Naive thymus-derived CD4-positive, alpha-beta T cell (primary cell): ENCODE measurements around the gene TPM2. TPM values are rescaled to one million over a fixed set of nuclear protein-coding genes. Genes with fewer than 3 reads are reported as not detected.

Source experiments
- microRNA-seq: library from miRNA; unstranded; fragments of <30 nt; microRNA quantifications from one replicate; pipeline ENCODE4 v1.2.0, GENCODE V29; 2022; ENCODE audit warnings: borderline microRNAs expressed
- polyA plus RNA-seq, 2 donors: library from polyadenylated mRNA; unstranded; fragments of 300-500 nt; fragmentation: Illumina TruSeq; gene quantifications; one replicate each; pipeline ENCODE4 v1.2.3, GENCODE V29; 2021
- total RNA-seq, 6 experiments: library from RNA in 5 of 6; stranded (reverse) in 5 of 6; gene quantifications; 1 replicate in 5 of 6; 2 replicates in 1 of 6; pipeline ENCODE4 v1.2.3 and lab custom pipeline; 2021 to 2026

The TPM2 gene
- total and polyA plus RNA-seq, 7 experiments from 2014 or later, result 0.87 to 136 (median 40.0) TPM; not detected in 1

Small RNAs within 50 kb of the gene (microRNA-seq; reads per million reads assigned to microRNA genes)
- gene MIR6852, result not detected
- gene MIR6853, result not detected

Other genes with a start within 250 kb of the TPM2 start
- 1 to 10 TPM; 3.1 to 8.3 (median 5.4) TPM for gene RUSC2, start 199.8 kb downstream of the TPM2 start, total RNA-seq
- gene RUSC2, start 199.8 kb downstream of the TPM2 start, polyA plus RNA-seq, result under 1 TPM; 0.18 to 0.92 TPM
- 10 to 100 TPM; 25.4 to 45.5 (median 39.2) TPM for gene TESK1, start 84.7 kb downstream of the TPM2 start, total RNA-seq
- 1 to 10 TPM; 3.5 to 7.1 TPM for gene TESK1, start 84.7 kb downstream of the TPM2 start, polyA plus RNA-seq
- gene CD72, start 71.5 kb downstream of the TPM2 start, total RNA-seq, result 10 to 100 TPM in 1 of 5 experiments, 1 to 10 TPM in 4; 2.7 to 12.1 (median 6.8) TPM
- under 1 TPM; 0.40 to 0.87 TPM for gene CD72, start 71.5 kb downstream of the TPM2 start, polyA plus RNA-seq
- 100 to 1,000 TPM in 1 of 5 experiments, 10 to 100 TPM in 4; 16.9 to 225 (median 45.6) TPM for gene SIT1, start 39.0 kb downstream of the TPM2 start, total RNA-seq
- gene SIT1, start 39.0 kb downstream of the TPM2 start, polyA plus RNA-seq, result 100 to 1,000 TPM in 1 of 2 donors, 10 to 100 TPM in 1; 97.4 to 162 TPM
- over 10,000 TPM in 1 of 5 experiments, 1,000 to 10,000 TPM in 4; 5,750 to 11,273 (median 9,225) TPM for gene RMRP, start 31.9 kb downstream of the TPM2 start, total RNA-seq
- 10 to 100 TPM in 1 of 2 donors, not detected in 1; 49.2 TPM for gene RMRP, start 31.9 kb downstream of the TPM2 start, polyA plus RNA-seq
- 10 to 100 TPM; 12.0 to 37.4 (median 16.4) TPM for gene CCDC107, start 31.6 kb downstream of the TPM2 start, total RNA-seq
- gene CCDC107, start 31.6 kb downstream of the TPM2 start, polyA plus RNA-seq, result 10 to 100 TPM; 49.1 to 65.7 TPM
- gene ARHGEF39, start 24.7 kb downstream of the TPM2 start, total RNA-seq, result 10 to 100 TPM in 1 of 5 experiments, 1 to 10 TPM in 1, under 1 TPM in 1, not detected in 2; 0.11 to 10.4 (median 1.0) TPM
- under 1 TPM; 0.12 to 0.44 TPM for gene ARHGEF39, start 24.7 kb downstream of the TPM2 start, polyA plus RNA-seq
- under 1 TPM in 1 of 5 experiments, not detected in 4; 0.36 TPM for gene CA9, start 16.0 kb downstream of the TPM2 start, total RNA-seq
- gene CA9, start 16.0 kb downstream of the TPM2 start, polyA plus RNA-seq, result not detected
- gene TLN1, start 42.3 kb upstream of the TPM2 start, total RNA-seq, result 100 to 1,000 TPM; 191 to 369 (median 241) TPM
- 100 to 1,000 TPM in 1 of 2 donors, 10 to 100 TPM in 1; 33.8 to 112 TPM for gene TLN1, start 42.3 kb upstream of the TPM2 start, polyA plus RNA-seq
- 10 to 100 TPM; 13.4 to 22.1 (median 20.9) TPM for gene CREB3, start 42.7 kb upstream of the TPM2 start, total RNA-seq
- gene CREB3, start 42.7 kb upstream of the TPM2 start, polyA plus RNA-seq, result 10 to 100 TPM; 33.2 to 40.2 TPM
- gene GBA2, start 59.3 kb upstream of the TPM2 start, total RNA-seq, result 10 to 100 TPM; 22.7 to 55.4 (median 49.9) TPM
- gene GBA2, start 59.3 kb upstream of the TPM2 start, polyA plus RNA-seq, result 10 to 100 TPM; 18.0 to 24.3 TPM
- gene RGP1, start 59.4 kb upstream of the TPM2 start, total RNA-seq, result 10 to 100 TPM; 21.2 to 28.8 (median 23.3) TPM
- gene RGP1, start 59.4 kb upstream of the TPM2 start, polyA plus RNA-seq, result 1 to 10 TPM; 8.8 to 9.1 TPM
- gene MSMP, start 64.4 kb upstream of the TPM2 start, total RNA-seq, result under 1 TPM in 3 of 5 experiments, not detected in 2; 0.48 to 0.84 (median 0.61) TPM
- gene MSMP, start 64.4 kb upstream of the TPM2 start, polyA plus RNA-seq, result not detected
- 10 to 100 TPM in 3 of 5 experiments, 1 to 10 TPM in 2; 3.1 to 22.2 (median 11.2) TPM for gene NPR2, start 101.7 kb upstream of the TPM2 start, total RNA-seq
- gene NPR2, start 101.7 kb upstream of the TPM2 start, polyA plus RNA-seq, result 1 to 10 TPM; 1.0 to 1.2 TPM
- 1 to 10 TPM; 2.1 to 9.1 (median 3.2) TPM for gene SPAG8, start 122.3 kb upstream of the TPM2 start, total RNA-seq
- gene SPAG8, start 122.3 kb upstream of the TPM2 start, polyA plus RNA-seq, result 1 to 10 TPM; 1.2 to 1.9 TPM
- gene HINT2, start 125.1 kb upstream of the TPM2 start, total RNA-seq, result 10 to 100 TPM; 14.3 to 50.7 (median 22.2) TPM
- 10 to 100 TPM; 63.5 to 74.5 TPM for gene HINT2, start 125.1 kb upstream of the TPM2 start, polyA plus RNA-seq
- under 1 TPM in 1 of 5 experiments, not detected in 4; 0.32 TPM for gene FAM221B, start 138.8 kb upstream of the TPM2 start, total RNA-seq
- not detected for gene FAM221B, start 138.8 kb upstream of the TPM2 start, polyA plus RNA-seq
- gene TMEM8B, start 139.3 kb upstream of the TPM2 start, total RNA-seq, result 10 to 100 TPM in 4 of 5 experiments, 1 to 10 TPM in 1; 3.9 to 11.6 (median 10.6) TPM
- 1 to 10 TPM; 3.0 to 3.5 TPM for gene TMEM8B, start 139.3 kb upstream of the TPM2 start, polyA plus RNA-seq
- not detected for gene OR13J1, start 180.5 kb upstream of the TPM2 start, total RNA-seq
- not detected for gene OR13J1, start 180.5 kb upstream of the TPM2 start, polyA plus RNA-seq
- gene HRCT1, start 216.3 kb upstream of the TPM2 start, total RNA-seq, result not detected
- gene HRCT1, start 216.3 kb upstream of the TPM2 start, polyA plus RNA-seq, result not detected
- gene SPAAR, start 219.6 kb upstream of the TPM2 start, total RNA-seq, result not detected
- gene SPAAR, start 219.6 kb upstream of the TPM2 start, polyA plus RNA-seq, result not detected